Erythroblast (primary cell): ENCODE results near the gene TAL1.

ENCODE experiments used
- GATA1 ChIP-seq: IDR thresholded peaks from 2 replicates; pipeline ENCODE4 v1.6.1; 2011; ENCODE audit warnings: low read depth, mild to moderate bottlenecking, control low read depth, low read length, moderate library complexity
- POLR2A ChIP-seq: IDR thresholded peaks from 2 replicates; pipeline ENCODE4 v1.6.1; 2011; ENCODE audit warnings: mild to moderate bottlenecking, low read length

- TF ChIP-seq POLR2A (no peak), GATA1 (no peak)
These were observed 49.3 kb downstream of the TAL1 start for GRCh38 chr1:47182676-47183235.
